ENCODE data around the gene P2RY8.
"Not testable (repeated sequence)": the region's sequence is repeated elsewhere in the genome, so short reads cannot be mapped to it uniquely, and the experiment has no call there.

P2RY8 gene

DNA sequence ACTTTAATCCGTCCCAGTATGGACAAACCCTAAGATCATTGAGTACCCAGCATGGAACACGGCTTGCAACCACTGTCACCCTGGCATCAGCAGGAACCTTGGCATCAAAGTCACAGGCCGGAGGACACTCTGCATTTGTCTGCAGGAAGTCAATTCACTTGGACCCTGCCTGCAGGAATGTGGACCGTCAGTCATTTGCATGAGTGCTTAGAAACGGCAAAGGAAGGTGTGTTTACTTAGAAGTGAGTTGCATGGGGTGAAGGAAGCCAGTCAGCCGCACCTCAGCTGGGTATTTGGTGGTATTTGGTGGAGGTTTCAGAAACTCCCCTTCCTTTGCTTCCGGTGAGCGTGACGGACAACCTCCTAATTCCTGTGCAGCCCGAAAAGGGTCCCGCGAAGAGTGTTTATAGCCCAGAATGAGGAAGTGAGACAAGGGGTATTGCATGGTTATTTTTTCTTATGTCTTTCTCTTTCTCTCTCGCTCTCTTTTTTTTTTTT lies 15.5 kb downstream of the P2RY8 start:
- peak in 1 of 3 experiments; percentile 39 for DNase-seq (ENCODE audit: low read depth in 2 of 3, low spot score in 2 of 3)

DNA sequence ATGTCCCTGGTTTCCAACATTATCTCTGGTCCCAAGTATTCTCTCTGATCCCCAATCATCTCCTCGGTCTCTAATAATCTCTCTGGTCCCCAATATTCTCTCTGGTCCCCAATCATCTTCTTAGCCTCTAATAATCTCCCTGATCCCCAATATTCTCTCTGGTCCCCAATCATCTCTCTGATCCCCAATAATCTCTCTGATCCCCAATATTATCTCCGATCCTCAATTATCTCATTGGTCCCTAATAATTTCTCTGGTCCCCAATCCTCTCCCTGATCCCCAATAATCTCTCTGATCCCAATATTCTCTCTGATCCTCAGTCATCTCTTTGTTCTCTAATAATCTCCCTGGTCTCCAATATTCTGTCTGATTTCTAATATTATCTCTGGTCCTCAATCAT lies 16.6 kb downstream of the P2RY8 start:
- DNase-seq (ENCODE audit: low read depth in 2 of 3, low spot score in 2 of 3), result no peak

DNA sequence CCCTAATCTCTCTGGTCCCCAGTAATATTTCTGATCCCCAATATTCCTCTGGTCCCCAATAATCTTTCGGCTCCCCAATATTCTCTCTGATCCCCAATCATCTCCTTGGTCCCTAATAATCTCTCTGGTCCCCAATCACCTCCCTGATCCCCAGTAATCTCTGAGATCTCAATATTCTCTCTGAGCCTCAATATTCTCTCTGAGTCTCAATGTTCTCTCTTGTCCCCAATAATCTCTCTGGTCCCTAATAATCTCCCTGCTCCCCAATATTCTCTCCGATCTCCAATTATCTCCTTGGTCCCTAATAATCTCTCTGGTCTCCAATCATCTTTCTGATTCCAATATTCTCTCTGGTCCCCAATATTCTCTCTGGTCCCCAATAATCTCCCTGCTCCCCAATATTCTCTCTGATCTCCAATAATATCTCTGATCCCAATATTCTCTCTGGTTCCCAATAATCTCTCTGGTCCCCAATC lies 17.9 kb downstream of the P2RY8 start:
- no peak for DNase-seq (ENCODE audit: low read depth in 2 of 3, low spot score in 2 of 3)

DNA sequence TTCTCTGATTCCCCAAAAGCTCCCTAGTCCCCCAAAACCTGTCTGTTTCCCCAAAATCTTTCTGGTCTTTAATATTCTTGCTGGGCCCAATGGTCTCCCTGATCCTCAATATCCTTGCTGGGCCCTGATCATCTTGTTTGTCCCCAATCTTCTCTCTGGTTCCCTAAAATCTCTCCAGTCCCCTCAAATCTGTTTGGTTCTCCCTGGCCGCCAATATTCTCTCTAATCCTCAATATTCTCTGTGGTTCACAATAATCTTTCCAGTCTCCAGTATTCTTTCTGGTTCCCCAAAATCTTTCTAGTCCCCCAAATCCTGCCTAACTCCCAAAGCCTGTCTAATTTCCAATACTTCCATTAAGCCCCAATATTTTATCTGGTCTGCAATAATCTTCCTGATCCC lies 18.5 kb downstream of the P2RY8 start:
- DNase-seq (ENCODE audit: low read depth in 2 of 3, low spot score in 2 of 3), result no peak

DNA sequence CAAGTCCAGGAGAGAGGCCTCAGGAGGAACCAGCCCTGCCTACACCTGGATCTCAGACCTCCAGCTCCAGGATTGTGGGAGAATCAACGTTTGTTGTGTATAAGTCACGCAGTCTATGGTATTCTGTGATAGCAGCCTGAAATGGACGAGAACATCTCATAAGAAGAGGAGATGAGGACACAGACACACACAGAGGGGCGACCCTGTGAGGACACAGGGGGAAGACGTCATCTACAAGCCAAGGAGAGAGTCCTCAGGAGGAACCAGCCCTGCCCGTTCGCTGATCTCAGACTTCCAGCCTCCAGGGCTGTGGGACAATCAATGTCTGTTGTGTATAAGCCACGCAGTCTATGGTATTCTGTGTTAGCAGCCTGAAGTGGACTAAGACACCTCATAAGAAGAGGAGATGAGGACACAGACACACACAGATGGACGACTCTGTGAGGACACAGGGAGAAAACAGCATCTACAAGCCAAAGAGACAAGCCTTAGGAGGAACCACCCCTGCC lies 20.3 kb downstream of the P2RY8 start:
- DNase-seq (ENCODE audit: low read depth in 2 of 3, low spot score in 2 of 3), result no peak

DNA sequence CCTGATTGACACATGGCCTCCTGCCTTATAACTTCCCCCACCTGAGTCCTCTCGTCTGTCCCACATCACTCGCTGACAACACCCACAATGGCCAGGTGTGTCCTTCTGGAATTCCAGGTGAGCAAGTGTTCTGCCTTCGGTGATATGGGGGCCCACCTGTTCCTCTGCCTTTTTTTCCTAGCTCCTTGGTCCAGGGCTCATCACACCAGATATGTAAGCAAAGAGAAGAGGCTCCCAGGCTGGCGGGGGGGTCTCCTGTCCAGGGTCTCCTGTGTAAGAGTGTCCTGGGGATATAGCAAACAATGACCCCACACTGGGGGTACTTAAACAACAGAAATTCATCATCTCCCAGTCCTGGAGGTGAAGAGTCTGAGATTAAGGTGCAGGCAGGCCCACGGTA lies 25.2 kb downstream of the P2RY8 start:
- no peak for DNase-seq (ENCODE audit: low read depth in 2 of 3, low spot score in 2 of 3)

DNA sequence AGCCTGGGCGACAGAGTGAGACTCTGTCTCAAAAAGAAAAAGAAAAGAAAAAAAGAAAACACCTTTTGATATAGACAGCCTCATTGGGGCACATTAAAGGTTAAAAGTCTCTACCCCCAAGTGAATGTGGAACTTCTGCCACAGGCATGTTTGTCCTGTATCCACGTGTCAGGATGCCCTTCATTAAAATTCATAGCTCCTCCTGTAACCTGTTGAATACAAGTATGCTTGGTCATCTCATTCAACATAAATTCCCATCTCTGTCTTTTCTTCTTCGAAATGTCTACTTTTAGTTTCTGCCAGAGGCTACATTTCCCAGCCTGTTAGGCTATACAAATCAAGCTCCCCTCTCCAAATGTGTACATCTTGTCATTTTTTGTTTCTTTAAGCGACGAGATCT lies 25.8 kb downstream of the P2RY8 start:
- DNase-seq (ENCODE audit: low read depth in 2 of 3, low spot score in 2 of 3), result no peak

DNA sequence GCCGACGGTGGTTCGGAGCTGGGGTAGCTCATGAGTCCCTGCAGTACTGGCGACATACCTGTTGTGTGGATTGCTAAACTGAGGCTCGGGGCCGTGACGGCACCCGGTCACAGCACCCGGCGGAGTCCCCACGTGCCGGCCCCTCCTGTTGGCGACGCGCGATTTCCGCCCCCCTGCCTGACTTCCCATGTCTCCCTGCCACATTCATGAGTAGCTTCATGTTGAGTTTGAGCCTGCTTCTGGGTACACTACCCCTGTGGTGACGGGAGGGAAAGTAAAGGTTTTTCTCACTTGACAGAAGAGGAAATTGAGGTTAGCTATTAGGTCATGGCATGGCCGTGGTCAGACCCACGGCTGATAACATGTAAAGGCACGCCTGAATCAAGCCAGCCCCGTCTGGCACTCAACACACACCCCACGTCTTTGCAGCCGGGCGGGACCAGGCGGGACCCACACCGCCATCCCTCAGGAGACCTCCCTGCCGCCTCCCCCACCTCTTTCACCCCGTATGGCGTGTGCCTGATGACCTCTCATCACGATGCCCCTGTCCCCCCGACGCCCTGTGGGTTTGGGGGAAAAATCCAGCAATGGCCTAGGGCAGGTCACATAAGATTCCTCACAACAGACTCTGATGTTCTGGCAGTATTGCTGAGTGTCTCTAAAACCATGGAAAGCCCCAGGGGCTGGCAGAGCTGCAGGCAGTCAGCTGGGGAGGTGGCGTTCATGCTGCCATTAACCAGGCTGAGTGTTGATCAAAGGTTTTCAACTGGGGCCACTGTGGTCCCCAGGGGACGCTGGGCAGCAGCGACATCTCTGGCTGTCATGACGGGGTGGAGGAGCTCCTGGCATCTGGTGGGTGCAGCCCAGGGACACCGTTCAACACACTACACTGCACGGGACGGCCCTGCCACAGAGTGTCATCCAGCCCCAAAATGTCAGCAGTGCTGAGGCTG lies 29.2 kb downstream of the P2RY8 start:
- DNase-seq (ENCODE audit: low read depth in 2 of 3, low spot score in 2 of 3), result no peak

DNA sequence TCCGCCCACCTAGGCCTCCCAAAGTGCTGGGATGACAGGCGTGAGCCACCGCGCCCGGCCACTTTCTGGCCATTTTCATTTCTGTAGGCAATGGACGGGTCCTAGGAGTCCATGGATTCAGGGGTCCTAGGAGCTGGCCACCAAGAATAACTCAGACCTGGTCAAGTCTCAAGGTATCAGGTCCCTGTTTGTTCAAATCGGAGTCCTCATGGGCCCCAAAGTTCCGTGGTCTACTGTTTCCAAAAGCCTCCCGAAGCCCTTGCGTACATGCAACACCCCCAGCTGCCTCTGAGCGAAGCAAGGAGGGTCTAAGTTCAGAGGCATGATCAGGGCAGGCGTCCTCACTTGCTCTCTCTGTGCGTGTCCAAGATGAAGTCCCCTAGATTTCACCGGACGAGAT lies 30.1 kb downstream of the P2RY8 start:
- DNase-seq (ENCODE audit: low read depth in 2 of 3, low spot score in 2 of 3), result no peak

DNA sequence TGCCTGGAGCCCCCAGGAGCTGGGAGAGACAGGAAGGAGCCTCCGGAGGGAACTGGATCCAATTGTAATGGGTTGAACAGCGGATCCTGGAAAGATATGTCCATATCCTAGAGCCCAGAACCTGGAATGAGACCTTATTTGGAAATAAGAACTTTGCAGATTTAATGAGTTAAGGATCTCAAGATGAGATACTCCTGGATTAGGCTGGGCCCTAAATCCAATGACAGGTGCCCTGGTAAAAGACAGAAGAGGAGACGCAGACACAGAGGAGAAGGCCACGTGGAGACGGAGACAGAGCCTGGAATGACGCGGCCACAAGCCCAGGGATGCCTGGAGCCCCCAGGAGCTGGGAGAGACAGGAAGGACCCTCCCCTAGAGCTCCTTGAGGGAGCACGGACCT lies 34.1 kb downstream of the P2RY8 start:
- no peak for DNase-seq (ENCODE audit: low read depth in 2 of 3, low spot score in 2 of 3)

DNA sequence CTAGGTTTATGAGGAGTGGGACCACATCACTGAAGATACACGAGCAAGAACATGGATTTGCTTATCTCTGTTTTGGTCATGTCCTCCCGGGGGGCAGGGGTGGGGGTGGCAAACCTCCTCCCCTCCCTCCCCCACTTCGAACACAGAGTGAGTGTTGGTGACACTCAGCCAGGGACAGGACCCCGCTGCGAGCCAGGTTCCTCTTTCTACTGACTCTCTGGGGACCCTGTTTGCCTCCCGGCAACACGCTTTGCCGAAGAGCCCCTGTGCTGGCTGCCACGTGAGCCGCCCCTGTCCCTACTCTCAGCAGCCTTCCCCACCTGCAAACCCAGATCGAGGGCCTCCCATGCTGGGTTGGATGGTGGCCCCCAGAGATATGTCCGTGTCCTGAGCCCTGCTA lies 34.7 kb downstream of the P2RY8 start:
- DNase-seq (ENCODE audit: low read depth in 2 of 3, low spot score in 2 of 3), result no peak

DNA sequence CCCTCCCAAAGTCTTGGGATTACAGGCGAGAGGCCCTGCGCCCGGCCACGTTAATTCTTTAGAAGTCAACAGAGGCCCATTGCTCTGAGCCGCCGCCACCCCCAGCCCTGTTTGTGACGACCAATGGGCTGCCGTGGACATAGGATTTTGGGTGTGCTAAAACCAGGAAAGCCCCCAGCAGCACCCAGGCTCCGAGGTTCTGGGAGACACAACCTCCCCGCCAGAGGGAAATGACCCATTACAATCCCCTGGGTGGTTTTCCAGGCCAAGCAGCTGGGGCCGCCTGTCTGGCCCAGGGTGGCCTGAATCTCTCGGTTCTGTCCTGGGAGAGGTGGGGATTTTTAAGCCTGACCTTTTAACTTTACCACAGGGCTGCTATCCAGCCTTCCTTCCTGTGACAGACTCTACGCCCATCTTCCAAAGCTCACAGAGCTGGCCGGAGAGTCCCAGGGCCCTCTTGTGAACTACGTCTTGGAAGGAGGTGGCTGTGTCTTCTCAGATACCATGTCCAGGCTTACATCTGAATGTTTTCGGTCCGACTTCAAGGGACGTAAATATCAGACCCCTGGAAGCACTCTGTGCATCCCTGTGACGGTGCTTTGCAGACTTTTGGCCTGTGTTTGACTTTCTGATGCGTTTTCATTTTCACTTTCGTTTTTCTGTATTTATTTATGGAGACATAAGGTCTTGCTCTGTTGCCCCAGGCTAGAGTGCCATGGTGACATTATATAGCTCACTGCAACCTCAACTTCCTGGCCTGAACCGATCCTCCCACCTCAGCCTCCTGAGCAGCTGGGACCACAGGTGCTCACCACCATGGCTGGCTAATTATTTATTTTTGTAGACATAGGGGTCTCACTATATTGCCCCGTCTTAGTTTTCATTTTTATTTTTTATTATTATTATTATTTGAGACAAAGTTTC lies 36.0 kb downstream of the P2RY8 start:
- no peak for DNase-seq (ENCODE audit: low read depth in 2 of 3, low spot score in 2 of 3)

DNA sequence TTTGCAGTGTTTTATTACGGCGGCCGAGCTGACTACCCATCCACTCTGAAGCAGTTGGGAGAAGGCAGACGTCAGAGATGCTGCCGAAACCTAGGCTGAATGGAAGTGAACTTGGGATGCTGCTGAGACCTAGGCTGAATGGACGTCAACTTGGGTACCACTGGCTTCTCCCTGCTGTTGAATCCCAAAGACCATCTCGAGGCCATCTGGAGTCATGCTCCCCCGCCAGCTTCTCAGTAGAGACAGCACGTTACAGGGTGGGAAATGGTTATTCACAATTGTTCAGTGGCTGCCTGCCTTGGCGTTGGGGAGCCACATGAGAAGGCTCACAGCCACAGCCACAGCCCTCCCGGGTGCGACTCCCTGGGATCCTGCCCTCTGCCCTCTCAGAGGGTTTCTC lies 40.9 kb downstream of the P2RY8 start:
- DNase-seq (ENCODE audit: low read depth in 2 of 3, low spot score in 2 of 3), result no peak

DNA sequence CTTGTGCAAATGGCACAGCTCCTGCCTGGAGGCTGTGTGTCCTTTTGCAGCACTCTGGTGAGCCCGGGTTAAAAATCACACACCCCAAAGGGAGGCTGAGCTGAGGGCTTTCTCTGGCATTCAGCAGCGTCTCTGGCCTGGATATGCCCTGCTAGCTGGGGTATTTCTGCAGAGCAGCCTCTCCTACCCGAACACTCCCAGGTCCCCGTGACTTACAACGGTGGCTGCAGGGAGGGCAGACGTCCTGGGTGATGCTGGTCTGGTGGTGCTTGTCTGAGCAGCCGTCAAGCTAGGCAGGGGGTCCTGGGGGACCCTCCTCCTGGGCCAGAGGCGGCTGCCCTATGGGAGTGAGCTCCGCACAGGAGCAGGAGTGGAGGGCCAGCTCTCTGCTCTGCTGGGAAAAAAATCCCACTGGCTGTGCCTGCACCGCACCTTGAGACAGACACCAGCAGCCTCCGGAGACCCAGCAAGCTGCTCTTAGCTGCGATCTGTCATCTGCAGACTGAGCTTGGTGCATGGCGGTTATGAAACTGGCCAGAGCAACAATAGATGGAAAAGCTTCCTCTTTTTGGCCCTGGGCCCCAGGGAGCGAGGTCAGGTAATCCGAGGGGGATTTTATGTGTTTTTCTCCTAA lies 43.0 kb downstream of the P2RY8 start:
- no peak for DNase-seq (ENCODE audit: low read depth in 2 of 3, low spot score in 2 of 3)

DNA sequence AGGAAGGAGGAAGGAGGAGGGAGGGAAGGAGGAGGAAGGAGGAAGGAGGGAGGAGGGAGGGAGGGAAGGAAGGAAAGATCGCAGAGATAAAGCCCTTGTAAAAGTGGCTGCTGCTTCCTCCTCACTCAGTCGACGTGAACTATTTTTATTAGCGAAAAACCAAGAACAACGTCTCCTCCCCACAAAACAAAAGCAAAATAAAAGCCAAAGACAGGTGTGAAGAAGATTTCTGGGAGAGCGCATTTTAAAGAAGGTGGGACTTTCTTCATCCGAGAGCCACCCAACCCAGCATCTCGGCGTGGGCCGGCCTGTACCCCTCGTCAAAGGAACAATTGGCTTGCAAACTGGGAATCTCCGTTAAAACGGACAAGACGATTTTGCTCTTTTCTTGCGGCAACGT lies 43.6 kb downstream of the P2RY8 start:
- DNase-seq (ENCODE audit: low read depth in 2 of 3, low spot score in 2 of 3), result no peak

DNA sequence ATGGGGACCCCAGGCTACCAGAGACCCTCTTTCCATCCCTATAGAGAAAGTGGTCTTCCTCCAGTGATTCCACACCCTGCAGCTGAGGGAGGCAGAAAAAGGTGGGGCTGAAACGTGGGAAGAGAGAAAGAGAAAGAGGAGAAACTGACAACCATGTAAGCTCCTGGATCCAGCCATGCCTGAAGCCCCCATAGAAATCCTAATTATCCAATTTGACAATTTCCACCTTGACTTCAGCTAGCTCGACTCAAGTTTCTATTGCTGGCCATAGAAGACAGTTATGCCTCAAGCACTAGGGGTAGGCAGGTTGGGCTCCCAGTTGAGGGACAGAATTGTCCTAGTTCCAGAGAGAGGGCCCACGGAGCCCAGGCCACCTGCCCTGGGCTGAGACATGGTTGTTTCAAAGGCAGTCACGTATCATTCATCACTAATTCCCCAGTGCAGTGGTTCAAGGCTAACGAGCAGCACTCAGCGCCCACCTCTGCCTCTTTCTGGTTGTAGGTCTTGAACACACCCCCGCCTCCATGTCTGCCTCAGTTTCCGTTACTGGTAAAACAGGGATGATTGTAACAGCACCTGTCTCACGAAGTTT lies 44.5 kb downstream of the P2RY8 start:
- no peak for DNase-seq (ENCODE audit: low read depth in 2 of 3, low spot score in 2 of 3)

DNA sequence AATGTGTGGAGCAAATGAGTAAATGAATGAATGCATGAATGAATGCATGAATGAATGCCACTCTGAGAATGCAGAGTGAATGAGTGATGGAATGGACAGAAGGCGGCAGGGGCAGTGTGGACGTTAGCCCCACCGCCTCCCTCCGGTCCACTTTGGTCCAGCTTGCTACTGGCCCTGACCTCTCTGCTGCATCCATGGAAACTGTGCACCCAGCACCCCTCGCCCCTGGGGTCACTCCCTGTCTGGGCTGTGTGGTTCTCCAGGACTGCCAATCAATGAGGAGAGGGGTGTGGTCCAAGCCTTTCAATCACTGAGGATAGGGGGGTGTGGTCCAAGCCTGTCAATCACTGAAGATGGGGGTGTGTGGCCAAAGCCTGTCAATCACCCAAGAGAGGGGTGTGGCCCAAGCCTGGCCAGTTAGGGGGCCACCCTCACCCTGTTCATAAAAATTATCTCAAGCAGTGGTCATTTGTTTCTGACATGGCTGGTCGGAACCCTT lies 45.1 kb downstream of the P2RY8 start:
- DNase-seq (ENCODE audit: low read depth in 2 of 3, low spot score in 2 of 3), result peak in 1 of 3 experiments; percentile 42

DNA sequence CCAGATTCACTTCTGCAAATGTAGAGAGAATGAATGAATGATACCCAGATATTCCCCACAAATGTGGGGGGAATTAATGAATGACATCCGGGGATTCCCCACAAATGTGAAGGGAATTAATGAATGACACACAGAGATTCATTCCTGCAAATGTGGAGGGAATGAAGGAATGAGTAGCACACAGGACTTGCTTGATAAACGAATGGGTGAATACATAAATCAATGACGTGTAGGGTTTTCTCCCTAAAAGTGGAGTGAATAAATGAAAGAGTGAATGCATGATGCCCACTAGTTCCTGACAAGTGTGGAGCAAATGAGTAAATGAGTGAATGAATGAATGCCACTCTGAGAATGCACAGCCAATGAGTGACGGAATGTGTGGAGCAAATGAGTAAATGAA lies 45.7 kb downstream of the P2RY8 start:
- not testable (repeated sequence) for DNase-seq (ENCODE audit: low read depth in 2 of 3, low spot score in 2 of 3)

DNA sequence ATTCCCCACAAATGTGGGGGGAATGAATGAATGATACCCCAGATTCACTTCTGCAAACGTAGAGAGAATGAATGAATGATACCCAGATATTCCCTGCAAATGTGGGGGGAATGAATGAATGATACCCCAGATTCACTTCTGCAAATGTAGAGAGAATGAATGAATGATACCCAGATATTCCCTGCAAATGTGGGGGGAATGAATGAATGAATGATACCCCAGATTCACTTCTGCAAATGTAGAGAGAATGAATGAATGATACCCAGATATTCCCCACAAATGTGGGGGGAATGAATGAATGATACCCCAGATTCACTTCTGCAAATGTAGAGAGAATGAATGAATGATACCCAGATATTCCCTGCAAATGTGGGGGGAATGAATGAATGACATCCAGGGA lies 46.3 kb downstream of the P2RY8 start:
- DNase-seq (ENCODE audit: low read depth in 2 of 3, low spot score in 2 of 3), result not testable (repeated sequence)

DNA sequence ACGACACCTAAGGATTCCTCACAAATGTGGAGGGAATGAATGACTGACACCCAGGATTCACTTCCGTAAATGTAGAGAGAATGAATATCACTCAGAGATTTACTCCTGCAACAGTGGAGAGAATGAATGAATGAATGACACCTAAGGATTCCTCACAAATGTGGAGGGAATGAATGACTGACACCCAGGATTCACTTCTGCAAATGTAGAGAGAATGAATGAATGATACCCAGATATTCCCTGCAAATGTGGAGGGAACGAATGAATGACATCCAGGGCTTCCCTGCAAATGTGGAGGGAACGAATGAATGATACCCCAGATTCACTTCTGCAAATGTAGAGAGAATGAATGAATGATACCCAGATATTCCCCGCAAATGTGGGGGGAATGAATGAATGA lies 47.6 kb downstream of the P2RY8 start:
- not testable (repeated sequence) for DNase-seq (ENCODE audit: low read depth in 2 of 3, low spot score in 2 of 3)

All from activated CD8-positive, alpha-beta memory T cell treated with anti-CD3 and anti-CD28 coated beads for 48 hours (primary cell).